ENCODE results near the gene DICER1. TPM values are rescaled to one million over a fixed set of nuclear protein-coding genes. Genes with fewer than 3 reads are reported as not detected.

DICER1 gene
- total RNA-seq, 1 donor, result 61.3 TPM

DNA sequence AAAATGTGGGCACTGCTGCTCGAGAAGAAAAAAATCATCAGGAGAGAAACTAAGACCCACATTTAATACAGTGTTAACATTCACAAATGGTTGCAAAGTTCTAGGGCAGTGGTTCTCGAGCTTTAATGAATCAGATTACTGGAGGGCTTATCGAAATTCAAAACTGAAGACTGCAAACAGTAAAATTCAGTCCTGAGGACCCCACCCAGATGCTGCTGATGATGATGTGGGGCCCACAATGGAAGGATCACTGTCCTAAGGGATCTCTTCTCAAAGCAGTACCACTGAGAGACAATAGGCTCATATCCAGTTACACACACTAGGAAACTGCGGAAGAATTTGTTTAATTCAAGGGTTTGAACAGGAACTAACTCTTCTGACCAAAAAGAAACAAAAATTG is 31.4 kb downstream of the DICER1 start:
- no peak overlapping the region for H3K4me3 ChIP-seq (ENCODE audit: low read depth, low read length)
- DNase-seq (ENCODE audit: low read depth), result no peak
- TF ChIP-seq, protein P1, sequence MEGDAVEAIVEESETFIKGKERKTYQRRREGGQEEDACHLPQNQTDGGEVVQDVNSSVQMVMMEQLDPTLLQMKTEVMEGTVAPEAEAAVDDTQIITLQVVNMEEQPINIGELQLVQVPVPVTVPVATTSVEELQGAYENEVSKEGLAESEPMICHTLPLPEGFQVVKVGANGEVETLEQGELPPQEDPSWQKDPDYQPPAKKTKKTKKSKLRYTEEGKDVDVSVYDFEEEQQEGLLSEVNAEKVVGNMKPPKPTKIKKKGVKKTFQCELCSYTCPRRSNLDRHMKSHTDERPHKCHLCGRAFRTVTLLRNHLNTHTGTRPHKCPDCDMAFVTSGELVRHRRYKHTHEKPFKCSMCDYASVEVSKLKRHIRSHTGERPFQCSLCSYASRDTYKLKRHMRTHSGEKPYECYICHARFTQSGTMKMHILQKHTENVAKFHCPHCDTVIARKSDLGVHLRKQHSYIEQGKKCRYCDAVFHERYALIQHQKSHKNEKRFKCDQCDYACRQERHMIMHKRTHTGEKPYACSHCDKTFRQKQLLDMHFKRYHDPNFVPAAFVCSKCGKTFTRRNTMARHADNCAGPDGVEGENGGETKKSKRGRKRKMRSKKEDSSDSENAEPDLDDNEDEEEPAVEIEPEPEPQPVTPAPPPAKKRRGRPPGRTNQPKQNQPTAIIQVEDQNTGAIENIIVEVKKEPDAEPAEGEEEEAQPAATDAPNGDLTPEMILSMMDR (IDR thresholded peaks at IDR 0.05; ENCODE audit: insufficient read depth, low read depth, low read length), result no peak

DNA sequence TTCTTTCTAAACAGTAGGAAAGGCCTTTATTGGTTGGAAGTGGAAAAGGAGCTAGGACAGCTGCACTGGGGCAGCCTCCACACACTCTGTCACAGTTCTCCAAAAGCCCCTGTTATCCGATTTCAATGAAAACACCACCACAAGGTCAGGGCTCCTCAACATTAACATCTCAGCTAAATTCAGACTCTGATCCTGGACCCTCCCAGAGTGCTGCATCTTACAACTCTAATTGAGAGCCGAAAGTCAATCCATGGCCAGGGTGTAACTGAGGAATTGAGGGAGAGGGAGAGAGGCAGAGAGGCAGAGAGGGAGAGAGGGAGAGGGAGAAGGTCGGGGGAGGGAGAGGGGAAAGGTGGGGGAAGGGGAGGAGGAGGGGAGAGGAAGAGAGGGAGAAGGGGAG is 32.1 kb downstream of the DICER1 start:
- no peak overlapping the region for H3K4me3 ChIP-seq (ENCODE audit: low read depth, low read length)
- DNase-seq (ENCODE audit: low read depth), result no peak
- TF ChIP-seq, protein P1 (IDR thresholded peaks at IDR 0.05; ENCODE audit: insufficient read depth, low read depth, low read length), result no peak

DNA sequence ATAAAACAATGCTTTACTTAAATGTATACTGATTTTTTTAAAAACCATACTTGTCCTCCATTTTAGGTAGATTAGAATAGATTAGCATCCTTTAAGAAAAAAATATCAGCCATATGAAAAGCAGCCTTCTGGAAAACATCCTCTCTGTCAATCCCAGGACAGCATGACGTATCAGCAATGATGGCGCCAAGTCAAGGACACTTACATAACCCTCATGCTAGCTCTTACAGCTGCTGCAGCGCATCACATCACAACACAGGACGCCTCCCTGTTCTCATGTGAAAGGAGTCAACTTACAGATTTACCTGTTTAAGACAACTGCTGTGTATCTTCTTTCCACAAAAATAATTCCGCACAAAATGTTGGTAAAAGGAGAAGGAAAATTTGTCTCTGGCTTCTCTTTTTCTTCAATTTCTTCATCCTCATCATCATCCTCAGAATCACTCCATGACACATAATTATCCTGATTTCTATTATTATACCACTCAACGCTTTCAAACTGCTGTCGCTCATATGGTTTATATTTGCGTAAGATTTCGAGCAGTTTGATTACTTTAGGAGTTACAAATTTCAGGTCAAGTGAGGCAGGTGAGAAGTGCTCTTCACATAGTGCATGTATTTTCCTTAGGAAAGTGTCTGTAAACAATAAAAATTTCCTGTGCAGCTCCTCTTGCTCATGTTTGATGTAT is 33.3 kb downstream of the DICER1 start:
- H3K4me3 ChIP-seq (ENCODE audit: low read depth, low read length), result no peak overlapping the region
- no peak for DNase-seq (ENCODE audit: low read depth)
- TF ChIP-seq, protein P1 (IDR thresholded peaks at IDR 0.05; ENCODE audit: insufficient read depth, low read depth, low read length), result no peak

DNA sequence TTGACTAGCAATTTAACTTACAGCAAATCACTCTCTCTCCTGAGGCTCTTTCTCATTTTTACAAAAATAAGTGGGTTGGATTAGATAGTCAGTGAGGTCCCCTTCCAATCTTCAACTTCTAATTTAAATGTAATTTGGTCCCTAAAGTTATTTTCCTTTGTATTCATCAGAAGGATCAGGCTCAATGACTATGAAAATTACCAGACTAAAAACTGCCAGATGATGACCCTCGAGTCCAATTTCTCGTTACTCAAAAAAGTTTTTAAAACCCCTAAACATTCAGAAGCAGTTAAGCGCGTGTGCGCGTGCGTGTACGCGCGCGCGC is 34.7 kb downstream of the DICER1 start:
- TF ChIP-seq, protein P1 (IDR thresholded peaks at IDR 0.05; ENCODE audit: insufficient read depth, low read depth, low read length), result no peak
- H3K4me3 ChIP-seq (ENCODE audit: low read depth, low read length), result no peak overlapping the region
- no peak for DNase-seq (ENCODE audit: low read depth)

DNA sequence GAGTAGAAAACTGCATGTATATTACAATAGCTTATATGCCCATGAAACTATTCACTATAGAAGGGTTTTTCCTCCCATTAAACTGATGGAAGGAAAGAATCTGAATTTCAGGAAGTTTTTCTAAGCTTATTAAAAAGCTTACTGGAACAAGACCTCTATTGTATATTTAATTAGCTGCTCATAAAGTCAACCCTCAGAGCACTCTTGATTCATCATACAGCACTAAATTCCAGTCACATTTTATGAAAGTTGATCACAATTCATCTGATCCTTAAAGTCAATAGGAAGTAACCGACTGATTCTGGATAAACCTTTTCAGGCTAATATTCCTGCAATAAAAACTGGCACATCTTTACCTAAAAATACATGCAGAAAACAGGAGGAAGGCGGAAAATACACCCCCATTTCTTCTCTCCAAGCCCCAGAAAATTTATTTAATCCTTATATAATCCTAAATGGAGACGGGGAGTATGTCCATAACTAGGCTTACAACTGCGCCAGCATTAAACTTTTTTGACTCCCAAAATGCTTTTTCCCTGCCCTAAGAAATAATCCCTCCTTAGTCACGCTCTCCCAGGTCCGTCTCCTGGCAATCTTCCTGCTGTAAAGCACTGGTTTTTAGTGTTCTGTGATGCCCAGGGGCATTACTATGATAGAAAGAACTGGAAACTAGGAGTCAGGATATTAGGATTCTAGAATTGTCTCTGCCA is 35.3 kb downstream of the DICER1 start:
- DNase-seq (ENCODE audit: low read depth), result no peak
- TF ChIP-seq, protein P1 (IDR thresholded peaks at IDR 0.05; ENCODE audit: insufficient read depth, low read depth, low read length), result no peak
- no peak overlapping the region for H3K4me3 ChIP-seq (ENCODE audit: low read depth, low read length)

DNA sequence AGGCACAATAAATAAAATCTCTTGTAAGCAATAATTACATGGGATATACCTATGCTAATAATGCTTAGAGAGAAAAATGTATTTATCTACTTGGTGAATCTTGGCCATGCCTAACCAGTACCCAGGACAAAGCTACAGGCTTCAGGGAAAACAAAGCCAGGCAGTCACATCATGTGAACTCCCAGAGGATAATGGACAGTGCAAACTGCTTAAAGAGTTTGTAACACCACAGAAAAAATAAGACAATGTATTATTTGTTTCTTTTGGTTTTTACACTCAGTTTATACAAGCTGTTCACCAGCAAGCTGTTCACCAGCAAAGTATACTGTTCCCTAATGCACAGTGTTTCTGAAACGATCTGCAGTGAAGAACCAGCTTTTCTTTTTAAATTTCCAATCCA is 38.0 kb downstream of the DICER1 start:
- no peak overlapping the region for H3K4me3 ChIP-seq (ENCODE audit: low read depth, low read length)
- DNase-seq (ENCODE audit: low read depth), result no peak
- TF ChIP-seq, protein P1 (IDR thresholded peaks at IDR 0.05; ENCODE audit: insufficient read depth, low read depth, low read length), result no peak
